Stimulated activated CD8-positive, alpha-beta memory T cell treated with anti-CD3 and anti-CD28 coated beads, Interleukin-7, amount 100 ng/mL, for 48 hours (primary cell): ENCODE results near the gene KIRREL3.

Experiments
- DNase-seq, 2 donors: peaks; one replicate each; pipeline ENCODE4 v3.0.0-alpha.2; 2020; ENCODE audit warnings: low read depth in 1 of 2; ENCODE audit errors: extremely low read depth in 1 of 2

The KIRREL3 gene

GRCh38 chr11:126879516-126879915 lies 121.1 kb downstream of the KIRREL3 start:
- DNase-seq = no peak

- no peak for DNase-seq
These were observed 121.6 kb downstream of the KIRREL3 start for GRCh38 chr11:126878913-126879482.

- DNase-seq = no peak
These were observed 125.7 kb downstream of the KIRREL3 start for GRCh38 chr11:126874831-126875230.

- no peak for DNase-seq
These were observed 126.3 kb downstream of the KIRREL3 start for GRCh38 chr11:126874276-126874675.

- no peak for DNase-seq
These were observed 128.8 kb downstream of the KIRREL3 start for GRCh38 chr11:126871792-126872191.

- no peak for DNase-seq
These were observed 130.5 kb downstream of the KIRREL3 start for GRCh38 chr11:126870021-126870420.

GRCh38 chr11:126868741-126869140 lies 131.8 kb downstream of the KIRREL3 start:
- DNase-seq = no peak

- no peak for DNase-seq
These were observed 135.6 kb downstream of the KIRREL3 start for GRCh38 chr11:126864934-126865333.

GRCh38 chr11:126863294-126863997 lies 137.1 kb downstream of the KIRREL3 start:
- no peak for DNase-seq

GRCh38 chr11:126862664-126863243 lies 137.8 kb downstream of the KIRREL3 start:
- DNase-seq = no peak

GRCh38 chr11:126861796-126862459 lies 138.6 kb downstream of the KIRREL3 start:
- no peak for DNase-seq

GRCh38 chr11:126857860-126858808 lies 142.4 kb downstream of the KIRREL3 start:
- no peak for DNase-seq

- no peak for DNase-seq
These were observed 145.0 kb downstream of the KIRREL3 start for GRCh38 chr11:126855536-126855935.

GRCh38 chr11:126853732-126854131 lies 146.8 kb downstream of the KIRREL3 start:
- DNase-seq = no peak

GRCh38 chr11:126844789-126845188 lies 155.8 kb downstream of the KIRREL3 start:
- no peak for DNase-seq

- DNase-seq = no peak
These were observed 157.5 kb downstream of the KIRREL3 start for GRCh38 chr11:126843096-126843495.

GRCh38 chr11:126841999-126842398 lies 158.6 kb downstream of the KIRREL3 start:
- DNase-seq = no peak

GRCh38 chr11:126840975-126841374 lies 159.6 kb downstream of the KIRREL3 start:
- no peak for DNase-seq

GRCh38 chr11:126840201-126840886 lies 160.2 kb downstream of the KIRREL3 start:
- no peak for DNase-seq

- DNase-seq = no peak
These were observed 161.1 kb downstream of the KIRREL3 start for GRCh38 chr11:126839496-126839895.
